MM.1S (cell line): ENCODE measurements around the gene RNF130.

Experiments
- EZH2 ChIP-seq: fragments of 300-600 bp; sonication (generic); optimal IDR thresholded peaks from 2 replicates; pipeline ENCODE3; 2017; ENCODE audit warnings: low read depth, mild to moderate bottlenecking, antibody characterized with exemption, low read length, mixed read lengths
- EZH2phosphoT487 ChIP-seq: fragments of 300-600 bp; sonication (generic); IDR thresholded peaks from 2 replicates; pipeline ENCODE4 v1.6.1; 2018; ENCODE audit warnings: antibody characterized with exemption, low read length
- TF ChIP-seq, protein P1 (sequence below): fragments of 300-600 bp; sonication (generic); IDR thresholded peaks from 2 replicates; pipeline ENCODE4 v1.5.1; 2016; ENCODE audit warnings: antibody characterized with exemption, low read length, mixed read lengths

GRCh38 chr5:180021900-180022299 lies 49.7 kb downstream of the RNF130 start:
- no peak for TF ChIP-seq EZH2
- TF ChIP-seq, protein P1, sequence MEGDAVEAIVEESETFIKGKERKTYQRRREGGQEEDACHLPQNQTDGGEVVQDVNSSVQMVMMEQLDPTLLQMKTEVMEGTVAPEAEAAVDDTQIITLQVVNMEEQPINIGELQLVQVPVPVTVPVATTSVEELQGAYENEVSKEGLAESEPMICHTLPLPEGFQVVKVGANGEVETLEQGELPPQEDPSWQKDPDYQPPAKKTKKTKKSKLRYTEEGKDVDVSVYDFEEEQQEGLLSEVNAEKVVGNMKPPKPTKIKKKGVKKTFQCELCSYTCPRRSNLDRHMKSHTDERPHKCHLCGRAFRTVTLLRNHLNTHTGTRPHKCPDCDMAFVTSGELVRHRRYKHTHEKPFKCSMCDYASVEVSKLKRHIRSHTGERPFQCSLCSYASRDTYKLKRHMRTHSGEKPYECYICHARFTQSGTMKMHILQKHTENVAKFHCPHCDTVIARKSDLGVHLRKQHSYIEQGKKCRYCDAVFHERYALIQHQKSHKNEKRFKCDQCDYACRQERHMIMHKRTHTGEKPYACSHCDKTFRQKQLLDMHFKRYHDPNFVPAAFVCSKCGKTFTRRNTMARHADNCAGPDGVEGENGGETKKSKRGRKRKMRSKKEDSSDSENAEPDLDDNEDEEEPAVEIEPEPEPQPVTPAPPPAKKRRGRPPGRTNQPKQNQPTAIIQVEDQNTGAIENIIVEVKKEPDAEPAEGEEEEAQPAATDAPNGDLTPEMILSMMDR = no peak
- TF ChIP-seq EZH2phosphoT487 = no peak
